Coronary artery (tissue), 2 donors: ENCODE results near the gene TICRR.
"Not testable (repeated sequence)": the region's sequence is repeated elsewhere in the genome, so short reads cannot be mapped to it uniquely, and the experiment has no call there.

Experiments used
- DNase-seq: peaks from one replicate; pipeline ENCODE4 v3.0.0-alpha.2; 2017; ENCODE audit warnings: low spot score
- H3K27ac ChIP-seq, 2 donors: fragments of 200-600 bp; sonication (generic); one replicate each; pipeline ENCODE4 v1.5.1; 2016 to 2019
- H3K4me3 ChIP-seq: fragments of 200-600 bp; sonication (generic); 2 replicates; pipeline ENCODE4 v1.5.1; 2016; ENCODE audit warnings: mild to moderate bottlenecking, moderate library complexity
- CTCF ChIP-seq: fragments of 200-600 bp; sonication (generic); IDR thresholded peaks from one replicate; pipeline ENCODE4 v1.5.1; 2019; ENCODE audit warnings: antibody characterized with exemption

Gene TICRR

DNA sequence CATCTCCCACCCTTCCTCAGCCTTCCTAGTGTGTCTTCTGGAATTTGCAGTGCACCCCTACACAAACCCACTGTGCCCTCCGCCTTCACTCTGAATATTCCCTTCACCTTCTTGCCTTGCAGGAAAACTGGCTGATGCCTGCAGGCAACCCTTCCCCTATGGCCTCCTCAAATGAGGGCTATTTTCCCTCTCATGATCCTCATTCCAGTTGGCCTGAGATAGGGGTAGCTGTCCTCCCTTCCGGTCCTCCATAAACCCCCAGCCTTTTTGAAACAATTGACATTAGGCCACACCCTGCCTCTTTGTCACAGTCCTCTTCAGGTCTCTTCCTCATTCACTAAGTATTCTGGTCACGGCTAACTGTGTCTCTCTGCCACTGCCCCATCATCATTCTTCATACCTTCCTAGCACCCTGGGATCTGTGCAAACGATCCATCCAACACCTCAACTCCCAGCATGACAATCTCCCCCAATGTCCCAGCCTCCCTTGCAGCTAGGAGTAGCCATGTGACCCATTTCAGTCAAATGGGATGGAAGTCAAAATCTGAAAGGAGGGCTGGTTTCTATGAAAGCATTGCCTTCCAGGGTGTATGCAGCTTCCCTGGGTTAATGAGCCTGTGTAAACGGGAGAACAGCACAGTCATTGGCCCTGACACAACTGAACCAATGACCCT, 8.5 kb upstream of the TICRR start:
- TF ChIP-seq CTCF = no peak
- DNase-seq = no peak
- Histone ChIP-seq H3K27ac (no peak overlapping the region), H3K4me3 (no peak overlapping the region)

GRCh38 chr15:89569090-89569745, 6.1 kb upstream of the TICRR start:
- DNase-seq = no peak
- Histone ChIP-seq H3K27ac (no peak overlapping the region), H3K4me3 (no peak overlapping the region)
- no peak for TF ChIP-seq CTCF

GRCh38 chr15:89575656-89576416, 567 bp downstream of the TICRR start:
- DNase-seq = peak; percentile 78
- Histone ChIP-seq H3K4me3 (peak overlapping the region; percentile 82), H3K27ac (no peak overlapping the region)
- TF ChIP-seq CTCF = no peak

- peak overlapping the region; percentile 82 for H3K4me3 ChIP-seq
- no peak for DNase-seq
- H3K27ac ChIP-seq = no peak overlapping the region
Observed at GRCh38 chr15:89576417-89576773, 1.1 kb downstream of the TICRR start.

GRCh38 chr15:89577776-89578115, 2.5 kb downstream of the TICRR start:
- DNase-seq = no peak
- Histone ChIP-seq H3K4me3 (no peak overlapping the region), H3K27ac (no peak overlapping the region)
- no peak for TF ChIP-seq CTCF

More at GRCh38 chr15:89576417-89576773, 1.1 kb downstream of the TICRR start:
- TF ChIP-seq CTCF = no peak

DNA sequence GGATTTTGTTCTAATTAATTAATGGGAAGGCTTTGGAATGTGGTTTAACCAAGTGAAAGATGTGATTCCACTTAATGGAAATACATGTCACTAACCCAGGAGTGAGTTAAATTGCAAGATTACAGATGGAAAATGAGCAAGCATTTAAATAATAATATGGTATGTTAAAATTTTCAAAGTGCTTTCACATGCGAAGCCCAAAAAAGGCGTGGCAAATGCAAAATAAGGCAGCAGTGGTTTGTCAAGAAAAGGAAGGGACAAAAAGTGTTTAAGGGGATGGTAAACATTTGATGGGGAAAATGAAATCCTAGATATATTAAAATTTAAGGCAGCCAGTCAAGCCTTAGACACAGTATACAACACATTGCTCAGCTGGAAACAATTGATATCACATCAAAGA, 2.9 kb downstream of the TICRR start:
- no peak overlapping the region for H3K27ac ChIP-seq
- no peak for TF ChIP-seq CTCF
- H3K4me3 ChIP-seq = no peak overlapping the region
- DNase-seq = no peak

- not testable (repeated sequence) for H3K4me3 ChIP-seq, DNase-seq
Observed at GRCh38 chr15:89580747-89581146, 5.5 kb downstream of the TICRR start.

More at GRCh38 chr15:89580747-89581146, 5.5 kb downstream of the TICRR start:
- H3K27ac ChIP-seq = not testable (repeated sequence)
